ENCODE data around the gene FXYD2.

FXYD2 gene

GRCh38 chr11:117807482-117808327, 16.8 kb downstream of the FXYD2 start:
- no peak overlapping the region for H3K4me2 ChIP-seq
- H3K27ac ChIP-seq = no peak overlapping the region
- H3K9ac ChIP-seq = no peak overlapping the region
- no peak overlapping the region for H3K4me3 ChIP-seq
- no peaks in the 10 kb centered on the region for H3K27me3 ChIP-seq
- H3K9me3 ChIP-seq = no peaks in the 10 kb centered on the region
- H3K36me3 ChIP-seq = no peaks in the 10 kb centered on the region
- no peak for TF ChIP-seq Cebpa-rat (IDR thresholded peaks at IDR 0.05)
- no peaks in the 10 kb centered on the region; the same call in 1 of the 2 replicates for H4K20me1 ChIP-seq
- H3K4me1 ChIP-seq = peaks cover 9% of the 10 kb centered on the region

GRCh38 chr11:117806846-117807245, 17.7 kb downstream of the FXYD2 start:
- H3K4me2 ChIP-seq = no peak overlapping the region
- H3K27ac ChIP-seq = no peak overlapping the region
- peaks cover 9% of the 10 kb centered on the region for H3K4me1 ChIP-seq
- no peak overlapping the region for H3K9ac ChIP-seq
- H3K27me3 ChIP-seq = no peaks in the 10 kb centered on the region
- H3K9me3 ChIP-seq = no peaks in the 10 kb centered on the region
- no peak overlapping the region for H3K4me3 ChIP-seq
- no peaks in the 10 kb centered on the region; the same call in 1 of the 2 replicates for H4K20me1 ChIP-seq
- H3K36me3 ChIP-seq = no peaks in the 10 kb centered on the region
- no peak for TF ChIP-seq Cebpa-rat (IDR thresholded peaks at IDR 0.05)

GRCh38 chr11:117805045-117805444, 19.5 kb downstream of the FXYD2 start:
- no peak overlapping the region for H3K27ac ChIP-seq
- H3K4me1 ChIP-seq = peaks cover 9% of the 10 kb centered on the region
- H3K36me3 ChIP-seq = no peaks in the 10 kb centered on the region
- H4K20me1 ChIP-seq = no peaks in the 10 kb centered on the region; the same call in 1 of the 2 replicates
- TF ChIP-seq Cebpa-rat (IDR thresholded peaks at IDR 0.05) = no peak
- no peak overlapping the region for H3K4me2 ChIP-seq
- no peaks in the 10 kb centered on the region for H3K9me3 ChIP-seq
- no peak overlapping the region for H3K9ac ChIP-seq
- H3K4me3 ChIP-seq = no peak overlapping the region
- no peaks in the 10 kb centered on the region for H3K27me3 ChIP-seq

- Histone ChIP-seq H3K4me3 (no peak overlapping the region), H3K27me3 (peaks cover 10% of the 10 kb centered on the region), H3K36me3 (no peaks in the 10 kb centered on the region), H3K9ac (no peak overlapping the region), H3K4me2 (no peak overlapping the region), H3K4me1 (peaks cover 2% of the 10 kb centered on the region; the same call in 1 of the 2 replicates), H3K27ac (no peak overlapping the region), H4K20me1 (no peaks in the 10 kb centered on the region; the same call in 1 of the 2 replicates), H3K9me3 (no peaks in the 10 kb centered on the region)
- no peak for TF ChIP-seq Cebpa-rat (IDR thresholded peaks at IDR 0.05)
Observed at GRCh38 chr11:117803896-117804295, 20.6 kb downstream of the FXYD2 start.

GRCh38 chr11:117799634-117800033, 24.9 kb downstream of the FXYD2 start:
- Histone ChIP-seq H3K36me3 (no peaks in the 10 kb centered on the region), H3K27me3 (peaks cover 52% of the 10 kb centered on the region), H3K9me3 (no peaks in the 10 kb centered on the region; the same call in 1 of the 2 replicates), H3K9ac (no peak overlapping the region), H3K27ac (no peak overlapping the region), H3K4me1 (no peaks in the 10 kb centered on the region), H4K20me1 (peaks cover 20% of the 10 kb centered on the region; the same call in 1 of the 2 replicates), H3K4me3 (no peak overlapping the region), H3K4me2 (no peak overlapping the region)
- TF ChIP-seq Cebpa-rat (IDR thresholded peaks at IDR 0.05) = no peak

- peaks cover 20% of the 10 kb centered on the region; the same call in 1 of the 2 replicates for H4K20me1 ChIP-seq
- no peaks in the 10 kb centered on the region for H3K36me3 ChIP-seq
- H3K27ac ChIP-seq = no peak within 1 kb of the TSS
- no peak for TF ChIP-seq Cebpa-rat (IDR thresholded peaks at IDR 0.05)
- H3K4me1 ChIP-seq = no peaks in the 10 kb centered on the region
- no peak within 1 kb of the TSS for H3K9ac ChIP-seq
- H3K27me3 ChIP-seq = peaks cover 62% of the 10 kb centered on the region
- H3K4me3 ChIP-seq = no peak within 1 kb of the TSS
- no peaks in the 10 kb centered on the region; the same call in 1 of the 2 replicates for H3K9me3 ChIP-seq
- H3K4me2 ChIP-seq = no peak within 1 kb of the TSS
Observed at GRCh38 chr11:117796872-117797529, 27.5 kb downstream of the FXYD2 start, which contains the start of gene DSCAML1. Gene DSCAML1, minus strand, starts transcription at chr11:117797216. Its CDS starts 137 bp downstream, at chr11:117797079.

- Histone ChIP-seq H3K4me2 (no peak overlapping the region), H4K20me1 (peaks cover 20% of the 10 kb centered on the region; the same call in 1 of the 2 replicates), H3K9me3 (no peaks in the 10 kb centered on the region; the same call in 1 of the 2 replicates), H3K9ac (no peak overlapping the region), H3K27me3 (peaks cover 62% of the 10 kb centered on the region), H3K36me3 (no peaks in the 10 kb centered on the region), H3K27ac (no peak overlapping the region), H3K4me1 (no peaks in the 10 kb centered on the region), H3K4me3 (no peak overlapping the region)
- TF ChIP-seq Cebpa-rat (IDR thresholded peaks at IDR 0.05) = no peak
Observed at GRCh38 chr11:117796456-117796871, 28.1 kb downstream of the FXYD2 start.

- no peak overlapping the region for H3K4me3 ChIP-seq
- peaks cover 20% of the 10 kb centered on the region; the same call in 1 of the 2 replicates for H4K20me1 ChIP-seq
- H3K9me3 ChIP-seq = no peaks in the 10 kb centered on the region; the same call in 1 of the 2 replicates
- TF ChIP-seq Cebpa-rat (IDR thresholded peaks at IDR 0.05) = no peak
- no peaks in the 10 kb centered on the region for H3K36me3 ChIP-seq
- no peak overlapping the region for H3K4me2 ChIP-seq
- H3K4me1 ChIP-seq = no peaks in the 10 kb centered on the region
- H3K27me3 ChIP-seq = peaks cover 62% of the 10 kb centered on the region
- no peak overlapping the region for H3K27ac ChIP-seq
- H3K9ac ChIP-seq = no peak overlapping the region
Observed at GRCh38 chr11:117795638-117796455, 28.7 kb downstream of the FXYD2 start.
